CD4-positive, CD25-positive, alpha-beta regulatory T cell (primary cell): ENCODE results near the gene CFAP410. TPM values are rescaled to one million over a fixed set of nuclear protein-coding genes. Genes with fewer than 3 reads are reported as not detected.

Experiments
- ATAC-seq, 2 donors: fragments of 150-1000 bp; cut with Tn5 transposase; one replicate each; pipeline ENCODE4 v1.10.0; 2021; ENCODE audit warnings: low read depth in 2 of 2, moderate number of reproducible peaks in 2 of 2, moderate library complexity in 1 of 2
- DNase-seq, 3 donors: peaks; one replicate each; pipeline versions ENCODE4 v3.0.0 to v3.0.0-alpha.2; 2012 to 2022; ENCODE audit warnings: mixed read lengths in 1 of 3
- H3K27ac ChIP-seq: one replicate; pipeline ENCODE4 v1.7.0; 2013; ENCODE audit warnings: mild to moderate bottlenecking, low read length; ENCODE audit not compliant: insufficient read depth, poor library complexity, severe bottlenecking
- H3K27me3 ChIP-seq: one replicate; pipeline ENCODE4 v1.7.0; 2013; ENCODE audit warnings: low read length; ENCODE audit not compliant: control insufficient read depth, insufficient read depth
- H3K36me3 ChIP-seq: one replicate; pipeline ENCODE4 v1.7.0; 2013; ENCODE audit warnings: mild to moderate bottlenecking, low read length, moderate library complexity; ENCODE audit not compliant: control insufficient read depth, insufficient read depth
- H3K4me1 ChIP-seq: 2 replicates; pipeline ENCODE4 v1.7.0; 2013; ENCODE audit warnings: mild to moderate bottlenecking, low read length; ENCODE audit not compliant: insufficient read depth, control insufficient read depth, poor library complexity, severe bottlenecking
- H3K4me3 ChIP-seq: one replicate; pipeline ENCODE4 v1.7.0; 2013; ENCODE audit warnings: low read depth, mild to moderate bottlenecking, low read length, moderate library complexity
- H3K9me3 ChIP-seq, 2 experiments: 1 replicate in 1 of 2; 2 replicates in 1 of 2; pipeline ENCODE4 v1.7.0; 2013; ENCODE audit warnings: low read length in 2 of 2, mild to moderate bottlenecking in 1 of 2, moderate library complexity in 1 of 2; ENCODE audit not compliant: control insufficient read depth in 2 of 2
- H3K27ac Mint-ChIP-seq, 3 donors: one replicate each; pipeline ENCODE4 v1.8.0; 2020 to 2022; ENCODE audit warnings: mild to moderate bottlenecking in 3 of 3, mixed read lengths in 3 of 3, moderate library complexity in 2 of 3
- H3K27me3 Mint-ChIP-seq: one replicate; pipeline ENCODE4 v1.8.0; 2022; ENCODE audit warnings: mild to moderate bottlenecking, mixed read lengths
- H3K36me3 Mint-ChIP-seq: one replicate; pipeline ENCODE4 v1.8.0; 2020; ENCODE audit warnings: mixed read lengths
- H3K4me1 Mint-ChIP-seq, 4 donors: one replicate each; pipeline ENCODE4 v1.8.0; 2020 to 2022; ENCODE audit warnings: mixed read lengths in 4 of 4, mild to moderate bottlenecking in 1 of 4
- H3K4me3 Mint-ChIP-seq, 4 donors: one replicate each; pipeline ENCODE4 v1.8.0; 2020 to 2022; ENCODE audit warnings: mild to moderate bottlenecking in 4 of 4, mixed read lengths in 4 of 4, moderate library complexity in 3 of 4
- H3K9me3 Mint-ChIP-seq, 7 donors: one replicate each; pipeline ENCODE4 v1.8.0; 2020 to 2022; ENCODE audit warnings: mixed read lengths in 7 of 7, mild to moderate bottlenecking in 3 of 7, moderate library complexity in 2 of 7
- polyA plus RNA-seq, 4 donors: library from polyadenylated mRNA; unstranded; fragments of 300-500 nt; fragmentation: Illumina TruSeq; gene quantifications; one replicate each; pipeline ENCODE4 v1.2.3, GENCODE V29; 2021
- total RNA-seq: library from RNA; stranded (reverse); gene quantifications from one replicate; pipeline ENCODE4 v1.2.3, GENCODE V29; 2022

Gene CFAP410
- total and polyA plus RNA-seq, 5 donors from 2014 or later: 16.4 to 49.1 (median 17.2) TPM

DNA sequence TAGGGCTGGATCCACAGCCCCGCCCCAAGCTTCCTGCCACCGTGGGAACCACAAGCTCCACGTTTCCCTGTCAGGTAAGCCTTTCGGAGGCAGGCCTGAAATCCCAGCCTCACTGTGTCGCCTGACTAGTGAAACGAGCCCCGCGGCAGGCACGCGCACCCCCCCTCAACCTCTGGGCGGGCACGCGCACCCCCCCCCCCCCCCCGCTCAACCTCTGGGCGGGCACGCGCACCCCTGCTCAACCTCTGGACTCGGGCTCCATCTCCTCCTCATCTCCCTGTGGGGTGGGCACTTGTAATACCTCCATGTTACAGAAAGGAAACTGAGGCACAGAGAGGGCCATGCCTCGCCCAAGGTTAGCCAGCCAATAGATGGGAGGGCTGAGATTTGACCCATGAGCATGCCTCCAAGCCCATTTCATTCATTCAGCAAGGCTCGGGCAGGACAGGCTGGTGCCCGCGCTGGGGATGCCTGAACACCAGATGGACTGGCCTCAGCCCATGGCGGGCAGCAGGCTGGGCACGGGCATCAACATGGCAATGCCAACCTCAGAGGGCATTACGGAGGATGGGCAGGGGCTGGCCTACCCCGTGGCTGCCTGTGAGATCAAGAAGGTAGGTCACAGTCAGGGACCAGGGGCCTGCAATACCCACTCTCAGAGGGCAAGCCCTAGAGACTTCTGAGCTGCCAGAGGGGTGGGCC is 4.7 kb downstream of the CFAP410 start:
- peaks cover 2% of the 10 kb centered on the region for H3K36me3 ChIP-seq
- peaks cover 8% of the 10 kb centered on the region for H3K27me3 Mint-ChIP-seq
- no peak overlapping the region for H3K27ac Mint-ChIP-seq
- H3K4me3 ChIP-seq: no peak overlapping the region
- no peak overlapping the region for H3K27ac ChIP-seq
- H3K36me3 Mint-ChIP-seq: peaks cover 5% of the 10 kb centered on the region
- H3K27me3 ChIP-seq: no peaks in the 10 kb centered on the region
- DNase-seq (no peak), ATAC-seq (no peak)
- H3K9me3 Mint-ChIP-seq: no peaks in the 10 kb centered on the region
- H3K4me1 Mint-ChIP-seq: peaks cover 6 to 13% (median 11%) of the 10 kb centered on the region in 4 donors
- no peaks in the 10 kb centered on the region for H3K9me3 ChIP-seq
- H3K4me3 Mint-ChIP-seq: peak overlapping the region in 1 of 4 donors; percentile 8
- peaks cover 7% of the 10 kb centered on the region for H3K4me1 ChIP-seq

DNA sequence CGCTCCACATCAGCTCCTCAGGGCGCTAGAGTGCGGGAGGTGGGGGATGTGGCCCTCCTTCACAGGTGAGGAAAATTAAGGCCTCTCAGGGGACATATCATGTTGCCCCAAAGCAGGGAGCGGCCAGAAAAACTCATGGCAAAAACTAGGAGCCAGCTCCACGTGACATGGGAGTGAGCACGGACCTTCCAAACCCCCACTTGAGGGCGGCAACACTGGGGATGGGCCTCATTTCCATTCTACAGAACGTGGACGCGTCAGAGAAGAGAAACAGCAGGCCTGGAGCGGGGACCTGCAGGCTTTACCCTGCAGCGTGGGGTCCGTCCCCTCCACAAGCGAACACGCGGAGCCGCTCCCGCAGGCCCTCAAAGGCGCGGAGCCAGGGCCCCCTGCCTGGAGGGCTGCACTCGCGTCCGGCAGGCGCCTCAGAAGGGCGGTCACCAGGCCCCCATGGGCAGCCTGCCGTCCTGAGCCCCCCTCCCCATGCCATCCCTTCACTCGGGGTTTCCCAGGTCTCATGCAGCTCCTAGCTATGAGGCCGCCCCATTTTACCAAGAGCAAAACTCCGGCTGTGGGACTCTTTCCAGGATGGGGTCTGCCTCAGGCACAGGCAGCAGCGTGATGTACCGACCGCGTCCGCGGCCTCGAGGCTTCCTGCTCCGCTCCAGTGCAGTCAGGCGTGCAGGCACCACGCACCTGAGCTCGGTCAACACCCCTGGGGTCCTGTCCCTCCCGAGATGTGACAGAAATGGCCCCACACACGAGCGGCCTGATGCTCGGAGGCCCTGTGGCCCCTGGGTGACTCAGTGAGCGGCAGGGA is 5.5 kb downstream of the CFAP410 start:
- no peak overlapping the region for H3K4me3 Mint-ChIP-seq
- no peak overlapping the region for H3K4me3 ChIP-seq
- H3K36me3 ChIP-seq: peaks cover 2% of the 10 kb centered on the region
- no peaks in the 10 kb centered on the region for H3K9me3 Mint-ChIP-seq
- H3K27me3 Mint-ChIP-seq: peaks cover 4% of the 10 kb centered on the region
- H3K27ac Mint-ChIP-seq: no peak overlapping the region
- H3K9me3 ChIP-seq: no peaks in the 10 kb centered on the region
- ATAC-seq: no peak
- H3K4me1 ChIP-seq: peaks cover 5% of the 10 kb centered on the region
- peaks cover 5% of the 10 kb centered on the region for H3K36me3 Mint-ChIP-seq
- peaks cover 5 to 12% (median 10%) of the 10 kb centered on the region in 4 donors for H3K4me1 Mint-ChIP-seq
- H3K27ac ChIP-seq: no peak overlapping the region
- no peaks in the 10 kb centered on the region for H3K27me3 ChIP-seq
- no peak for DNase-seq

DNA sequence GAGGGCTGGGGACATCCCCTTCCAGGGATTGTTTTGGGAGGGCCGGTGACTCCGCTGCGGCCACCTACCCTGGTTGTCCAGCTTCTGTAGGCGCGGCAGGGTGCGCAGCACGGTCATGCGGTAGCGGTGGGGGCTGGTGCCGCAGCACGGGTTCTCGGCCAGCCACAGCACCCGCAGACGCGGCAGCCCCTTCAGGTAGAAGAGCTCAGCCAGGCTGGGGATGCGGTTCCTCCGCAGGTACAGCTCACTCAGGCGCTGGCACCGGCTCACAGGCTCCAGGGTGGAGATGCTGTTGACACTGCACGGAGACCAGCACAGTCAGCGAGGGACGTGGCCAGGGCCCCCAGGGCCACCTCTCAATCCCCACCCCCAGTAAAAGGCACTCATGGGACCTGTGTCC is 6.2 kb downstream of the CFAP410 start:
- ATAC-seq: no peak
- H3K4me1 ChIP-seq: peaks cover under 1% of the 10 kb centered on the region
- peaks cover 5% of the 10 kb centered on the region for H3K36me3 Mint-ChIP-seq
- no peaks in the 10 kb centered on the region for H3K27me3 ChIP-seq
- H3K36me3 ChIP-seq: peaks cover 2% of the 10 kb centered on the region
- no peaks in the 10 kb centered on the region for H3K27me3 Mint-ChIP-seq
- no peaks in the 10 kb centered on the region for H3K9me3 ChIP-seq
- H3K9me3 Mint-ChIP-seq: no peaks in the 10 kb centered on the region
- no peak for DNase-seq
- H3K27ac Mint-ChIP-seq: no peak overlapping the region
- H3K27ac ChIP-seq: no peak overlapping the region
- H3K4me3 ChIP-seq: no peak overlapping the region
- peaks cover 5 to 12% (median 8%) of the 10 kb centered on the region in 4 donors for H3K4me1 Mint-ChIP-seq
- H3K4me3 Mint-ChIP-seq: no peak overlapping the region

DNA sequence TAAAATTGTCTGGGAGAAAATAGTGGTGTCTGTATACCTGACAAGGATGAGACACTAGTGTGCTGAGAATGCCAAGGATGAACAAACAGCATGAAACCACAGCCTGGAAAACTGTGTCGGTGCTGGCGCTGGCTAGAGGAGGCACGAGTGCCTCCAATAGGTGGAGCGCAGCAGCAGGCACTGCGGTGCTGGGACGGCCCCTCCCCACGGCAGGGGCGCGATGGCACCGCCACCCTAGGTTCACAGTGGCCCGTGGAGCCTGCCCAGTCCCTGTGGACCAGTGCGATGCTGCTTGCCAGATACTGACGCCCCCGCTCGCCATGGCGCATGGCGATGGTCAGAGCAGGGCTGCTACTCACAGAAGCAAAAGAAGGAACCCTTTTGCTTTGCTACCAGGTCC is 6.8 kb downstream of the CFAP410 start:
- ATAC-seq: no peak
- no peak overlapping the region for H3K27ac Mint-ChIP-seq
- H3K4me3 Mint-ChIP-seq: no peak overlapping the region
- no peaks in the 10 kb centered on the region for H3K27me3 Mint-ChIP-seq
- no peak for DNase-seq
- no peak overlapping the region for H3K4me3 ChIP-seq
- peaks cover 2% of the 10 kb centered on the region for H3K36me3 ChIP-seq
- H3K27me3 ChIP-seq: no peaks in the 10 kb centered on the region
- H3K36me3 Mint-ChIP-seq: peaks cover 5% of the 10 kb centered on the region
- H3K9me3 Mint-ChIP-seq: peaks cover 0 to 1% (median 0%) of the 10 kb centered on the region in 7 donors
- no peak overlapping the region for H3K27ac ChIP-seq
- no peaks in the 10 kb centered on the region for H3K9me3 ChIP-seq
- peaks cover 0 to 6% (median 2%) of the 10 kb centered on the region in 4 donors for H3K4me1 Mint-ChIP-seq
- no peaks in the 10 kb centered on the region for H3K4me1 ChIP-seq

DNA sequence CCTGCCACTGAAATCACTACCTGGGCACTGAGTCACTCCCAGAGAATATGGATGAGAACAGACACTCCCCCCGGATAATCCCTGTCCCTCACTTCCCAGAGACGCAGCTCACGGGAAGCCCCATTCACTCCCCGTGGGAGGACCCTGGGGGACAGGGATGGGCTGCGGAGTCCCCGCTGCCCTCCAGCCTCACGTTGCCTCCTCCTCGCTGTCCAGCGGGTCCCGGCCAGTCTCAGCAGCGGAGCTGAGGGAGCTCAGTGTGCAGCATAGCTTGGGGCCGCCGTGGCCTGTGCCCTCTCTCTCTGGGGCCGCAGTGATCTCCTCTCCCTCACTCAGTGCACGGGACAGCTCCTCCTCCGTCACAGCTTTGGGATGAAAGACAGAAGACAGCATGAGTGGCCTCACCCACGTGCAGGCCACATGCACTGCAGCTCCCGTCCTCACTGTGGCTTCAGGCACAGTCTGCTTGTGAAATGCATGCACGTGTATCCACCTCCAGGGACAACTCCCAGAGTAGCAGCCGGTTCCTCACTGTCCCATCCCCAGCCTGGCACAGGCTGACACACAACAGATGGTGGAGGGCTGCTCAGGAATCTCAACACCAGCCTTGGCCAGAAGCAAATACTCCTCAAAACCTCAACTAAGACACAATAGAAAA is 7.4 kb downstream of the CFAP410 start:
- H3K9me3 Mint-ChIP-seq: peaks cover 0 to 3% (median 0%) of the 10 kb centered on the region in 7 donors
- peak overlapping the region in 2 of 3 donors; percentile 60 to 76 for H3K27ac Mint-ChIP-seq

DNA sequence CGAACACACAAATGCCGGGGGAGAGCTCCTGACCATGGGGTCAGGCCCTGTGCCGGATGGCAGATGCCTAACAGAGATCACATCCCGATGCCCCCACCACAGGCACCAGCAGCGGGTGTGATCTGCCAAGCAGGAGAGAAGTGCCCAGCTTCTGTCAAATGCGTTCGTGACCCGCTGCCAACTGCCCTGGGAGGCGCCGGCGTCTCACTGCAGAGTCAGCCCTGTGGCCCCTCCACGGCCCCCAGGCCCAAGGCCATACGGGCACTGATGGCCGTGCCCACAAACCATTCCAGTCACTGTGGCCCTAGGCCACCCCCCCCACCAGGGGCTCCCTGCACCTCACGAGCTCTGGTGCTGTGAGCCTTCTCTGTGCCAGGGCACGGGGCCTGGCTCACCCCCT is 8.0 kb downstream of the CFAP410 start:
- H3K27ac Mint-ChIP-seq: no peak overlapping the region
- H3K9me3 Mint-ChIP-seq: peaks cover 0 to 3% (median 0%) of the 10 kb centered on the region in 7 donors
- no peaks in the 10 kb centered on the region for H3K4me1 ChIP-seq
- H3K27ac ChIP-seq: no peak overlapping the region
- H3K36me3 Mint-ChIP-seq: peaks cover 5% of the 10 kb centered on the region
- peaks cover 2% of the 10 kb centered on the region for H3K36me3 ChIP-seq
- no peaks in the 10 kb centered on the region for H3K27me3 ChIP-seq
- H3K9me3 ChIP-seq: no peaks in the 10 kb centered on the region
- H3K4me3 ChIP-seq: no peak overlapping the region
- peaks cover 0 to 6% (median 0%) of the 10 kb centered on the region in 4 donors for H3K4me1 Mint-ChIP-seq
- no peaks in the 10 kb centered on the region for H3K27me3 Mint-ChIP-seq
- H3K4me3 Mint-ChIP-seq: no peak overlapping the region
- DNase-seq (no peak), ATAC-seq (no peak)

More for the DNA sequence above, 7.4 kb downstream of the CFAP410 start:
- DNase-seq (no peak), ATAC-seq (no peak)
- Histone ChIP-seq H3K27me3 (no peaks in the 10 kb centered on the region), H3K36me3 (peaks cover 2% of the 10 kb centered on the region), H3K27ac (no peak overlapping the region), H3K4me1 (no peaks in the 10 kb centered on the region), H3K4me3 (no peak overlapping the region), H3K9me3 (no peaks in the 10 kb centered on the region)
- Mint-ChIP-seq H3K4me3 (peak overlapping the region in 1 of 4 donors; percentile 29), H3K27me3 (no peaks in the 10 kb centered on the region), H3K36me3 (peaks cover 5% of the 10 kb centered on the region), H3K4me1 (peaks cover 0 to 6% (median 0%) of the 10 kb centered on the region in 4 donors)

DNA sequence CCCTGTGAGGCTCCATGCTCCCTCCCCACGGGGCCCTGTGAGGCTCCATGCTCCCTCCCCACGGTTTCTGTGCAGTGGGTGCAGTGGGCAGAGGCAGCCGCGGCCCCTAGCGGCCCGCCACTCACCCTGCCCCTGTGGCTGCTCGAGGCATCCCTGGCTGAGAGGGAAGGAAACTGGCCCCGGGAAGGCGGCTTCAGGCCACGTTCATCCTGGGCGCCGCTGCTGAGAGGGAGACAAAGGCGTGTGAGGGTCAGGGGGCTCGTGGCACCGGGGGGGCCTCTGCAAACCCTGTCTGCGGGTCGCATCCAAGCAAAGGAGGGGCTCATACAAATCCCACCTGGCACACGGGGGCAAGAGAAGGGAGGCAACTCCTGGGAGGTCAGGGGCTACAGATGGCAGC is 8.5 kb downstream of the CFAP410 start:
- no peaks in the 10 kb centered on the region for H3K27me3 Mint-ChIP-seq
- no peaks in the 10 kb centered on the region for H3K9me3 ChIP-seq
- H3K4me3 ChIP-seq: no peak overlapping the region
- DNase-seq (no peak), ATAC-seq (no peak)
- H3K4me1 ChIP-seq: no peaks in the 10 kb centered on the region
- H3K27me3 ChIP-seq: no peaks in the 10 kb centered on the region
- no peak overlapping the region for H3K4me3 Mint-ChIP-seq
- H3K4me1 Mint-ChIP-seq: peaks cover 0 to 6% (median 0%) of the 10 kb centered on the region in 4 donors
- peaks cover 2% of the 10 kb centered on the region for H3K36me3 ChIP-seq
- no peak overlapping the region for H3K27ac ChIP-seq
- H3K36me3 Mint-ChIP-seq: peaks cover 5% of the 10 kb centered on the region
- peaks cover 0 to 3% (median 0%) of the 10 kb centered on the region in 7 donors for H3K9me3 Mint-ChIP-seq
- no peak overlapping the region for H3K27ac Mint-ChIP-seq
